Liver (tissue), 9 donors: ENCODE results near the gene ADK. TPM values are rescaled to one million over a fixed set of nuclear protein-coding genes. Genes with fewer than 3 reads are reported as not detected.

Experiments used
- DNase-seq: peaks from one replicate; pipeline ENCODE4 v3.0.0-alpha.2; 2017; ENCODE audit warnings: low spot score
- H3K27ac ChIP-seq, 2 donors: one replicate each; pipeline ENCODE4 v1.7.0; 2013; ENCODE audit warnings: inconsistent platforms in 2 of 2, low read length in 2 of 2, control low read depth in 1 of 2, low read depth in 1 of 2, mild to moderate bottlenecking in 1 of 2
- H3K27me3 ChIP-seq, 4 donors: one replicate each; pipeline versions ENCODE4 v1.6.1 to v1.7.0; 2013; ENCODE audit warnings: low read length in 3 of 4, inconsistent platforms in 1 of 4, mild to moderate bottlenecking in 1 of 4, moderate library complexity in 1 of 4; ENCODE audit not compliant: control insufficient read depth in 4 of 4, insufficient read depth in 4 of 4
- H3K36me3 ChIP-seq, 4 donors: one replicate each; pipeline versions ENCODE4 v1.6.1 to v1.7.0; 2013; ENCODE audit warnings: low read length in 3 of 4, mild to moderate bottlenecking in 3 of 4, low read depth in 1 of 4, moderate library complexity in 1 of 4; ENCODE audit not compliant: control insufficient read depth in 4 of 4, insufficient read depth in 3 of 4
- H3K4me1 ChIP-seq, 4 donors: one replicate each; pipeline versions ENCODE4 v1.6.1 to v1.7.0; 2013; ENCODE audit warnings: low read length in 3 of 4, mild to moderate bottlenecking in 3 of 4, moderate library complexity in 1 of 4; ENCODE audit not compliant: control insufficient read depth in 4 of 4, insufficient read depth in 4 of 4
- H3K4me3 ChIP-seq, 3 donors: one replicate each; pipeline versions ENCODE4 v1.6.1 to v1.7.0; 2013; ENCODE audit warnings: low read length in 3 of 3, control low read depth in 1 of 3, low read depth in 1 of 3, mild to moderate bottlenecking in 1 of 3
- H3K9ac ChIP-seq, 2 donors: one replicate each; pipeline ENCODE4 v1.7.0; 2013; ENCODE audit warnings: low read length in 2 of 2, mild to moderate bottlenecking in 2 of 2, moderate library complexity in 2 of 2, control low read depth in 1 of 2, low read depth in 1 of 2
- H3K9me3 ChIP-seq, 4 donors: one replicate each; pipeline versions ENCODE4 v1.6.1 to v1.7.0; 2013; ENCODE audit warnings: low read length in 3 of 4; ENCODE audit not compliant: control insufficient read depth in 4 of 4
- EGR1 ChIP-seq, 2 donors: IDR thresholded peaks; 2 replicates each; pipeline ENCODE4 v1.6.1; 2016 to 2018; ENCODE audit warnings: antibody characterized with exemption in 2 of 2, low read depth in 2 of 2
- FOXA1 ChIP-seq: IDR thresholded peaks from 2 replicates; pipeline ENCODE4 v1.6.1; 2016; ENCODE audit warnings: antibody characterized with exemption
- FOXA2 ChIP-seq: IDR thresholded peaks from 2 replicates; pipeline ENCODE4 v1.6.1; 2016; ENCODE audit warnings: antibody characterized with exemption
- GABPA ChIP-seq, 2 donors: IDR thresholded peaks in 1 of 2; conservative IDR thresholded peaks in 1 of 2; 2 replicates each; pipeline ENCODE4 v1.6.1; 2016; ENCODE audit warnings: antibody characterized with exemption in 2 of 2, mild to moderate bottlenecking in 1 of 2, moderate library complexity in 1 of 2
- HNF4A ChIP-seq, 2 donors: conservative IDR thresholded peaks; 2 replicates each; pipeline ENCODE4 v1.6.1; 2016; ENCODE audit warnings: antibody characterized with exemption in 2 of 2, mild to moderate bottlenecking in 2 of 2
- HNF4G ChIP-seq: IDR thresholded peaks from 2 replicates; pipeline ENCODE4 v1.6.1; 2016; ENCODE audit warnings: antibody characterized with exemption
- JUND ChIP-seq, 2 donors: IDR thresholded peaks; 2 replicates each; pipeline ENCODE4 v1.6.1; 2016; ENCODE audit warnings: antibody characterized with exemption in 2 of 2
- NR2F2 ChIP-seq: IDR thresholded peaks from 2 replicates; pipeline ENCODE4 v1.6.1; 2016; ENCODE audit warnings: antibody characterized with exemption
- RAD21 ChIP-seq, 2 donors: IDR thresholded peaks; 2 replicates each; pipeline ENCODE4 v1.6.1; 2016; ENCODE audit warnings: antibody characterized with exemption in 2 of 2, mild to moderate bottlenecking in 2 of 2
- RXRA ChIP-seq, 2 donors: IDR thresholded peaks; 2 replicates each; pipeline ENCODE4 v1.6.1; 2017 to 2018; ENCODE audit warnings: antibody characterized with exemption in 2 of 2, mild to moderate bottlenecking in 1 of 2
- SP1 ChIP-seq: IDR thresholded peaks from 2 replicates; pipeline ENCODE4 v1.6.1; 2018; ENCODE audit warnings: antibody characterized with exemption, mild to moderate bottlenecking
- TAF1 ChIP-seq: conservative IDR thresholded peaks from 2 replicates; pipeline ENCODE4 v1.6.1; 2016; ENCODE audit warnings: antibody characterized with exemption, mild to moderate bottlenecking
- YY1 ChIP-seq: IDR thresholded peaks from 2 replicates; pipeline ENCODE4 v1.6.1; 2016; ENCODE audit warnings: antibody characterized with exemption, mild to moderate bottlenecking
- WGBS: extraction: QIAGEN DNeasy Blood & Tissue Kit; methylation state at CpG from one replicate; pipeline ENCODE4 v1.1.7; 2013; 5-methylcytosine and 5-hydroxymethylcytosine counted together
- polyA plus RNA-seq, 2 donors: library from polyadenylated mRNA; stranded (reverse) in 1 of 2; unstranded in 1 of 2; fragments of 200-250 nt in 1 of 2; fragments of >200 nt in 1 of 2; fragmentation: Nextera tagmentation in 1 of 2; extraction: Ambion mirVana in 1 of 2; gene quantifications; one replicate each; pipeline versions ENCODE4 v1.2.1 to v1.2.3, GENCODE V29; 2013 to 2015
- total RNA-seq, 2 donors: library from RNA; depleted of rRNA; stranded (reverse); fragments of >200 nt; gene quantifications; one replicate each; pipeline ENCODE4 v1.2.3, GENCODE V29; 2014
- TF ChIP-seq, protein P1 (sequence below): IDR thresholded peaks from 2 replicates; pipeline ENCODE4 v1.6.1; 2016; ENCODE audit warnings: antibody characterized with exemption
- TF ChIP-seq, protein P2 (sequence below): IDR thresholded peaks from 2 replicates; pipeline ENCODE4 v1.6.1; 2016; ENCODE audit warnings: antibody characterized with exemption, mild to moderate bottlenecking
- TF ChIP-seq, protein P3 (sequence below): IDR thresholded peaks from 2 replicates; pipeline ENCODE4 v1.6.1; 2016; ENCODE audit warnings: antibody characterized with exemption
- TF ChIP-seq, protein P4 (sequence below): IDR thresholded peaks from 2 replicates; pipeline ENCODE4 v1.6.1; 2016; ENCODE audit warnings: antibody characterized with exemption
- TF ChIP-seq, protein P5 (sequence below): fragments of 150-350 bp; IDR thresholded peaks from 2 replicates; pipeline ENCODE4 v1.5.1; 2017; ENCODE audit warnings: improper control_type of control experiment, low read depth, low read length; ENCODE audit not compliant: missing input control
- donor health status: healthy.
- donor health status: healthy.
- donor health status: healthy.
- donor health status: healthy.
- donor health status: healthy.

The ADK gene
- total and polyA plus RNA-seq, 4 donors: 18.0 to 110 (median 65.5) TPM

DNA sequence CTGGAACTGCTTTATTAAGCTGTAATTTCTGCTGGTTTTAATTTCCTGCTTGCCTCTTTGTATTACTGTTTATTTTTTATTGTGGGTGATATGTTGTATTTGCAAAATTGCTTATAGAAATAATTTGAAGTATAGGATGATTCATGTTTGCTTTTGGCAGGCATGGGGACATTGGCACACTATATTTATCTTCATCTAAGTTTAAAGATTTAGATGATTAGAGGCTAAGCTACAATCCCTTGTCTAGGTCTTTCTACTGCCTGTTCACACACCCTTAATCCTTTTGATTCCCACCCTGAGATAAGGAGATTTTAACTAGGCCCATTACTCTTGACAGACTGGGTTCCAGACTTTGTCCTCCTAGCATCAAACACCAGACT is 492.6 kb downstream of the ADK start:
- Histone ChIP-seq H3K9me3 (no peaks in the 10 kb centered on the region), H3K27ac (no peak overlapping the region), H3K27me3 (no peaks in the 10 kb centered on the region), H3K4me3 (no peak overlapping the region), H3K9ac (no peak overlapping the region), H3K4me1 (no peaks in the 10 kb centered on the region), H3K36me3 (peaks cover 0 to 3% (median under 1%) of the 10 kb centered on the region in 4 donors)
- TF ChIP-seq RXRA (IDR thresholded peaks at IDR 0.05) (no peak), SP1 (no peak)
- DNase-seq: no peak

DNA sequence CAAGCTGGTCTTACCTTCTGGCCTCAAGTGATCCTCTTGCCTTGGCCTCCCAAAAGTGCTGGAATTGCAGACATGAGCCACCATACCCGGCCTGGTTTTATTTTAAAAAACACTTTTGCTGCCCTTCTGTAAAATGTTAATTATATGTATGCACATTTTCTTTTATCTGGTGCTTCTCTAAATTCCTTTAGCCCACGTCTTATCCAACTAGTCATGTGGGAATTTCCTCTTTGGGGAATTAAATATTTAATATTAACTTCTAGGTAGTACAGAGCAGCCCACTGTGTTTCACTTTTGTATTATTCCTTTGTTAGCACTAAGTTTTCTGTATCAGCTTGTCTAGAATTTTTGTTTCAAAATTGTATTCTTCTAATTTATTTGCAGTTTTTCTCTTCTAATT is 493.7 kb downstream of the ADK start:
- no peak for DNase-seq
- no peaks in the 10 kb centered on the region for H3K9me3 ChIP-seq
- WGBS: 96% methylated on average over 2 of the region's 2 CpGs
- no peaks in the 10 kb centered on the region for H3K4me1 ChIP-seq
- H3K9ac ChIP-seq: no peak overlapping the region
- peaks cover 0 to 3% (median 0%) of the 10 kb centered on the region in 4 donors for H3K36me3 ChIP-seq
- no peak overlapping the region for H3K4me3 ChIP-seq
- no peaks in the 10 kb centered on the region for H3K27me3 ChIP-seq
- no peak overlapping the region for H3K27ac ChIP-seq
- TF ChIP-seq, protein P1, sequence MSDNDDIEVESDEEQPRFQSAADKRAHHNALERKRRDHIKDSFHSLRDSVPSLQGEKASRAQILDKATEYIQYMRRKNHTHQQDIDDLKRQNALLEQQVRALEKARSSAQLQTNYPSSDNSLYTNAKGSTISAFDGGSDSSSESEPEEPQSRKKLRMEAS: no peak
- no peak for TF ChIP-seq JUND (IDR thresholded peaks at IDR 0.05)
- TF ChIP-seq EGR1 (IDR thresholded peaks at IDR 0.05; ENCODE audit: low read depth in 2 of 2): no peak
- no peak for TF ChIP-seq GABPA (IDR thresholded peaks at IDR 0.05 in 1 of 2, conservative IDR thresholded peaks at IDR 0.05 in 1 of 2)
- TF ChIP-seq TAF1: no peak
- no peak for TF ChIP-seq SP1
- TF ChIP-seq HNF4G: no peak
- TF ChIP-seq RAD21 (IDR thresholded peaks at IDR 0.05): no peak
- TF ChIP-seq, protein P2, sequence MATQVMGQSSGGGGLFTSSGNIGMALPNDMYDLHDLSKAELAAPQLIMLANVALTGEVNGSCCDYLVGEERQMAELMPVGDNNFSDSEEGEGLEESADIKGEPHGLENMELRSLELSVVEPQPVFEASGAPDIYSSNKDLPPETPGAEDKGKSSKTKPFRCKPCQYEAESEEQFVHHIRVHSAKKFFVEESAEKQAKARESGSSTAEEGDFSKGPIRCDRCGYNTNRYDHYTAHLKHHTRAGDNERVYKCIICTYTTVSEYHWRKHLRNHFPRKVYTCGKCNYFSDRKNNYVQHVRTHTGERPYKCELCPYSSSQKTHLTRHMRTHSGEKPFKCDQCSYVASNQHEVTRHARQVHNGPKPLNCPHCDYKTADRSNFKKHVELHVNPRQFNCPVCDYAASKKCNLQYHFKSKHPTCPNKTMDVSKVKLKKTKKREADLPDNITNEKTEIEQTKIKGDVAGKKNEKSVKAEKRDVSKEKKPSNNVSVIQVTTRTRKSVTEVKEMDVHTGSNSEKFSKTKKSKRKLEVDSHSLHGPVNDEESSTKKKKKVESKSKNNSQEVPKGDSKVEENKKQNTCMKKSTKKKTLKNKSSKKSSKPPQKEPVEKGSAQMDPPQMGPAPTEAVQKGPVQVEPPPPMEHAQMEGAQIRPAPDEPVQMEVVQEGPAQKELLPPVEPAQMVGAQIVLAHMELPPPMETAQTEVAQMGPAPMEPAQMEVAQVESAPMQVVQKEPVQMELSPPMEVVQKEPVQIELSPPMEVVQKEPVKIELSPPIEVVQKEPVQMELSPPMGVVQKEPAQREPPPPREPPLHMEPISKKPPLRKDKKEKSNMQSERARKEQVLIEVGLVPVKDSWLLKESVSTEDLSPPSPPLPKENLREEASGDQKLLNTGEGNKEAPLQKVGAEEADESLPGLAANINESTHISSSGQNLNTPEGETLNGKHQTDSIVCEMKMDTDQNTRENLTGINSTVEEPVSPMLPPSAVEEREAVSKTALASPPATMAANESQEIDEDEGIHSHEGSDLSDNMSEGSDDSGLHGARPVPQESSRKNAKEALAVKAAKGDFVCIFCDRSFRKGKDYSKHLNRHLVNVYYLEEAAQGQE: no peak
- no peak for TF ChIP-seq RXRA (IDR thresholded peaks at IDR 0.05)
- no peak for TF ChIP-seq FOXA2
- no peak for TF ChIP-seq HNF4A (conservative IDR thresholded peaks at IDR 0.05)
- no peak for TF ChIP-seq YY1
- no peak for TF ChIP-seq FOXA1
- TF ChIP-seq, protein P3, sequence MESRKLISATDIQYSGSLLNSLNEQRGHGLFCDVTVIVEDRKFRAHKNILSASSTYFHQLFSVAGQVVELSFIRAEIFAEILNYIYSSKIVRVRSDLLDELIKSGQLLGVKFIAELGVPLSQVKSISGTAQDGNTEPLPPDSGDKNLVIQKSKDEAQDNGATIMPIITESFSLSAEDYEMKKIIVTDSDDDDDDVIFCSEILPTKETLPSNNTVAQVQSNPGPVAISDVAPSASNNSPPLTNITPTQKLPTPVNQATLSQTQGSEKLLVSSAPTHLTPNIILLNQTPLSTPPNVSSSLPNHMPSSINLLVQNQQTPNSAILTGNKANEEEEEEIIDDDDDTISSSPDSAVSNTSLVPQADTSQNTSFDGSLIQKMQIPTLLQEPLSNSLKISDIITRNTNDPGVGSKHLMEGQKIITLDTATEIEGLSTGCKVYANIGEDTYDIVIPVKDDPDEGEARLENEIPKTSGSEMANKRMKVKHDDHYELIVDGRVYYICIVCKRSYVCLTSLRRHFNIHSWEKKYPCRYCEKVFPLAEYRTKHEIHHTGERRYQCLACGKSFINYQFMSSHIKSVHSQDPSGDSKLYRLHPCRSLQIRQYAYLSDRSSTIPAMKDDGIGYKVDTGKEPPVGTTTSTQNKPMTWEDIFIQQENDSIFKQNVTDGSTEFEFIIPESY: no peak
- no peak for TF ChIP-seq NR2F2
- TF ChIP-seq, protein P4, sequence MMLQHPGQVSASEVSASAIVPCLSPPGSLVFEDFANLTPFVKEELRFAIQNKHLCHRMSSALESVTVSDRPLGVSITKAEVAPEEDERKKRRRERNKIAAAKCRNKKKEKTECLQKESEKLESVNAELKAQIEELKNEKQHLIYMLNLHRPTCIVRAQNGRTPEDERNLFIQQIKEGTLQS: no peak
- TF ChIP-seq, protein P5, sequence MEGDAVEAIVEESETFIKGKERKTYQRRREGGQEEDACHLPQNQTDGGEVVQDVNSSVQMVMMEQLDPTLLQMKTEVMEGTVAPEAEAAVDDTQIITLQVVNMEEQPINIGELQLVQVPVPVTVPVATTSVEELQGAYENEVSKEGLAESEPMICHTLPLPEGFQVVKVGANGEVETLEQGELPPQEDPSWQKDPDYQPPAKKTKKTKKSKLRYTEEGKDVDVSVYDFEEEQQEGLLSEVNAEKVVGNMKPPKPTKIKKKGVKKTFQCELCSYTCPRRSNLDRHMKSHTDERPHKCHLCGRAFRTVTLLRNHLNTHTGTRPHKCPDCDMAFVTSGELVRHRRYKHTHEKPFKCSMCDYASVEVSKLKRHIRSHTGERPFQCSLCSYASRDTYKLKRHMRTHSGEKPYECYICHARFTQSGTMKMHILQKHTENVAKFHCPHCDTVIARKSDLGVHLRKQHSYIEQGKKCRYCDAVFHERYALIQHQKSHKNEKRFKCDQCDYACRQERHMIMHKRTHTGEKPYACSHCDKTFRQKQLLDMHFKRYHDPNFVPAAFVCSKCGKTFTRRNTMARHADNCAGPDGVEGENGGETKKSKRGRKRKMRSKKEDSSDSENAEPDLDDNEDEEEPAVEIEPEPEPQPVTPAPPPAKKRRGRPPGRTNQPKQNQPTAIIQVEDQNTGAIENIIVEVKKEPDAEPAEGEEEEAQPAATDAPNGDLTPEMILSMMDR: no peak
